Stimulated activated effector memory CD8-positive, alpha-beta T cell treated with anti-CD3 and anti-CD28 coated beads, Interleukin-12 subunit alpha, Interleukin-12 subunit beta, amount 100 ng/mL, for 72 hours (primary cell): Measurements from ENCODE around the gene CYREN.
"Not testable (repeated sequence)": the region's sequence is repeated elsewhere in the genome, so short reads cannot be mapped to it uniquely, and the experiment has no call there.

Experiments used
- ATAC-seq: fragments of 150-1000 bp; cut with Tn5 transposase; 2 replicates; pipeline ENCODE4 v1.10.0; 2021
- DNase-seq, 2 donors: peaks; one replicate each; pipeline ENCODE4 v3.0.0; 2021 to 2022; ENCODE audit warnings: low spot score in 2 of 2
- H3K27ac Mint-ChIP-seq: one replicate; pipeline ENCODE4 v1.8.0; 2022; ENCODE audit warnings: mild to moderate bottlenecking, mixed read lengths
- H3K36me3 Mint-ChIP-seq: one replicate; pipeline ENCODE4 v1.8.0; 2022; ENCODE audit warnings: mild to moderate bottlenecking, mixed read lengths
- H3K4me1 Mint-ChIP-seq: one replicate; pipeline ENCODE4 v1.8.0; 2022; ENCODE audit warnings: mixed read lengths
- H3K4me3 Mint-ChIP-seq: one replicate; pipeline ENCODE4 v1.8.0; 2022; ENCODE audit warnings: mild to moderate bottlenecking, mixed read lengths
- H3K9me3 Mint-ChIP-seq: one replicate; pipeline ENCODE4 v1.8.0; 2022; ENCODE audit warnings: mixed read lengths

Gene CYREN

GRCh38 chr7:135170274-135170997, at the start of gene CYREN:
TSS of gene CYREN (minus strand) at chr7:135170707. CDS start at chr7:135168922, 1,785 bp downstream.
- peak; percentile 84 to 91 for DNase-seq
- Mint-ChIP-seq H3K27ac (peak within 1 kb of the TSS; percentile 98), H3K36me3 (peaks cover 53% of the 10 kb centered on the region), H3K4me3 (peak within 1 kb of the TSS; percentile 93), H3K9me3 (no peaks in the 10 kb centered on the region), H3K4me1 (peaks cover 56% of the 10 kb centered on the region)
- peak; percentile 89 for ATAC-seq

DNA sequence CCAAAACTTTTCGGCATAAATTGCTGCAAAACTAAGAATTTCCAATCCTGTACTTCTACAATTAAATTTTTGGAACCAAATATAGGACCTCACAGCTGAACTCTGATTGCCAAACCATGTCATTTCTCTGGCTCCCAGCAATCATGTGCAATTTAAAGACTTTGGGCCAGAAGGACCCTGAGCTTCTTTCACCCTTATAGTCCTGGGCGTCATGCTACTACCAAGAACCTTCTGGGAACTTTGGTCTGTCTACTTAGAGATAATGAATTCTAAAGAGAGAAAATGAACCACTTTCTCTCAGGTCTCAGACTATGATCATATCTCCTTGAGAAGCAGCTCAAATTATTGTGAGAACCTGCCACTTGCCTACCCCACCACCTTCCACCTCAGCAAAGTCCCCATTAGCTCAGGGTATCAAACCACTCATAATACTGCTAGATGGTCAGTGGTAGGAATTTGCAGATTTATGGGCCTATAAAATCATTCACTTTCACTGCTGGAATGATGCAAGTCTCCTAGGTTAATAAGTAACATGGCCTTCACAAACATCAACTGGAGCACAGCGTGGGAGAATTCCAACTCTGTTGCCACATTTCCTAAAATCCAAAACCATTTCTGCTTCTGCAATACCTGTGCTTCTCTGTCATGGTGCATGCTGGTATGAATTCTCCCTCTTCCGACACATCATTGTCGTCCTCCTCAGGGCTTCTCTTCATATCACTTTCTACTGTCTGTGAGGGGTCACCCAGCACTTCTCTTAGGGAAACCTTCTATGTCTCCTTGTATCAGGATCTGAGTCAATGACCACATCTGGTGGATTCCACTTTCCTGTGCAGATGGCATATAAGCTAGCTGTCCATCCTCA, 47.4 kb upstream of the CYREN start:
- peaks cover 5% of the 10 kb centered on the region for H3K36me3 Mint-ChIP-seq
- no peaks in the 10 kb centered on the region for H3K9me3 Mint-ChIP-seq
- DNase-seq (peak in 1 of 2 donors; percentile 38), ATAC-seq (no peak)
- H3K27ac Mint-ChIP-seq, result no peak overlapping the region
- no peak overlapping the region for H3K4me3 Mint-ChIP-seq
- no peaks in the 10 kb centered on the region for H3K4me1 Mint-ChIP-seq

DNA sequence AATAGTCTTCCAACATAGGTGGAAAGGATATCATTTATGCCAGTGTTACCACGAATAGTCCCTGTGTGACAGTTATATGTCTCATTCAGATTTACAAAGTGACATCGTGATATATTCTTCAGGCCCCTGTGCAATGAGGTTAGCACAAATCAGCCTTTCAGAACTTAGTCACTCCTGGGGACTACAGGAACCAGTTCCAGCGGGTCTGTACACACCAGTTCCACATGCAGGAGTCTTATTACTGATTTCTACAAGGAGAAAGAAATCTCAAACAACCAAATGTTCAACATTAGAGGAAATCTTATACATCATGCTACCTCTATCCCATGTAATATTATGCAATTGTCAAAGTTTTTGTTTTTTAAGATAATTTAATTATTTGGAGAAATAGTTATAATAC, 45.2 kb upstream of the CYREN start:
- no peaks in the 10 kb centered on the region for H3K4me1 Mint-ChIP-seq
- H3K4me3 Mint-ChIP-seq, result no peak overlapping the region
- DNase-seq (peak in 1 of 2 donors; percentile 28), ATAC-seq (no peak)
- no peaks in the 10 kb centered on the region for H3K9me3 Mint-ChIP-seq
- no peak overlapping the region for H3K27ac Mint-ChIP-seq
- H3K36me3 Mint-ChIP-seq, result peaks cover 5% of the 10 kb centered on the region

GRCh38 chr7:135215180-135215579, 44.7 kb upstream of the CYREN start:
- Mint-ChIP-seq H3K9me3 (no peaks in the 10 kb centered on the region), H3K4me3 (no peak overlapping the region), H3K36me3 (peaks cover 5% of the 10 kb centered on the region)

DNA sequence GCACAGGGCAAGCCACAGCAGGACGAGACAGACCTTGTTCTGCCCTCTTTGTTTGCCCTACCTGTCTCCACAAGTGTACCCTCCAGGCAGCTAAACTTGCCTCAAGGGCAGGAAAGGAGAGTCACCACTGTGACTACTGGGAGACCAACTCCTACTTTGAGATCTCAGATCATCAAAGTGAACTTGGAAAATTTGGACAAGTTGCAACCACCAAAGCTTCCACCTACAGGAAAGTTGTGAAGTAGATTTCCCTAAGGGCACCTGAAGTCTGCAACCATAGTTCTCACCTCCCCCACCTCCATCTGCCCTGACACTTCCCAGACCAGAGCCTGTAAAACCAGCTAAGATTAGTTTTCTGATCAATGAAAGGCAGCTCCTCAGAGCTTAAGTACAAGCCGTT, 43.3 kb upstream of the CYREN start:
- Mint-ChIP-seq H3K4me3 (no peak overlapping the region), H3K36me3 (peaks cover 7% of the 10 kb centered on the region)

More at GRCh38 chr7:135215180-135215579, 44.7 kb upstream of the CYREN start:
- DNase-seq (peak in 1 of 2 donors; percentile 29), ATAC-seq (no peak)
- Mint-ChIP-seq H3K4me1 (no peaks in the 10 kb centered on the region), H3K27ac (no peak overlapping the region)

DNA sequence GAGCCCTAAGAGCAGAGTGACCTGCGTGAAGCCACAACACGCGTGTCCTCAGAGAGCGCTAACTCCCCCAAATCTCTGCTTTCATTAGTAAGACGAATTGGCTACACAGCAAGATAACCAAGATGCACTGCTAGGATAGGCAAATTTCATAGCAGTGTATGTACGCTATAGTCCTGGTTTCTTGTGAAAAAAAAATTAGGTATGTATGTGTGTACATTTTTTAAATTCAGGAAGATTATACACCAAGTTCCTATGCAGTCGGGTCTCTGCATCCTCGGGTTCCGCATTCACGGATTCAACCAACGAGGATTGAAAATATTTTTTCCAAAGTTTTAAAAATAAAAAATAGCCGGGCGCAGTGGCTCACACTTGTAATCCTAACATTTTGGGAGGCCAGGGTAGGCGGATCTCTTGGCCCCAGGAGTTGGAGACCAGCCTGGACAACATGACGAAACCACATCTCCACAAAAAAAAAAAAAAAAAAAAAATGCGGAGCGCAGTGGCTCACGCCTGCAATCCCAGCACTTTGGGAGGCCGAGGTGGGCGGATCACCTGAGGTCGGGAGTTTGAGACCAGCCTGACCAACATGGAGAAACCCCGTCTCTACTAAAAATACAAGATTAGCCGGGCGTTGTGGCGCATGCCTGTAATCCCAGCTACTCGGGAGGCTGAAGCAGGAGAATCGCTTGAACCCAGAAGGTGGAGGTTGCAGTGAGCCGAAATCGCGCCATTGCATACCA, 41.6 kb upstream of the CYREN start:
- not testable (repeated sequence) for H3K36me3 Mint-ChIP-seq, ATAC-seq, H3K9me3 Mint-ChIP-seq, DNase-seq
- peak overlapping the region; percentile 95 for H3K27ac Mint-ChIP-seq
- peak overlapping the region; percentile 88 for H3K4me3 Mint-ChIP-seq
- H3K4me1 Mint-ChIP-seq, result peaks cover 19% of the 10 kb centered on the region

More for the DNA sequence above, 43.3 kb upstream of the CYREN start:
- H3K27ac Mint-ChIP-seq, result no peak overlapping the region
- H3K9me3 Mint-ChIP-seq, result no peaks in the 10 kb centered on the region
- ATAC-seq (no peak), DNase-seq (peak in 1 of 2 donors; percentile 43)
- peaks cover 1% of the 10 kb centered on the region for H3K4me1 Mint-ChIP-seq

DNA sequence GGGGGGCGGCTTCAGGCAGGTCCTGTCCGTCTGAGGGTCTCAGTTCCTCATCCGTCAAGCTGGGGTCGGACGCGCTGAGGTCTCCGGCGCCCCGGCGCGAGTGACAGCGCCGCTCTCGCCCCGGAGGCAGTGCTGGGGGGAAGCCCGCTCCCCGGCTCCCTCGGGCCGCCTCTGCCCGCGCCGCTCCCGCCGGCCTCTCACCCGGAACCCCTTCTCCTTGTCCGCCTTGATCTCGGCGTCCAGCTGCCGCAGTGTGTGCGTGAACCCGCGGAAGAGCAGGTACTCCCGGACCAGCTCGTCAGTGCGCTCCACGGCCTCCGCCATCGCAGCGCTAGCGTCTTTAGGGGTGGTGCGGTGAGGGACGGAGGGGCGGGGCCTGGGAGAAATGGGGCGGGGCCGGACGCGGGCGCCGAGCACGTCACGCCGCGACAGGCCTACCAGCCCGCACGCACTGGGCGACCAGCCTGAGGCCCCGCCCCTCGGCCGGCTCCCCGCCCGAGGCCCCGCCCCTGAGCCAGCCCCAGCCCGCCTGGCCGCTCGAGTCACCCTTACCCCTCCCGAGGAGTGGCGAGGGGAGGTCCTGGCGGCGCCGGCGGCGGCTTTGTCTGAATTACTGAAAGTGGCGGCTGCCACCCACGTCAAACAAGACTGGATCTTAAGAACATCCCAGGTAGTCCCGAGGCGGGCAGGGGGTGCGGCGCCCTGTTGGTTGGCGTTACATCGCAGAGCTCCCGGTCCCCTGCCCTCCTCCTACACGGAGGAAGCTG, 40.9 kb upstream of the CYREN start, which contains the start of gene WDR91:
Gene WDR91 (minus strand): TSS at position 348 of the 767 bp plus-strand sequence. CDS start 24 bp downstream, at position 324.
- DNase-seq (peak; percentile 86 to 91), ATAC-seq (peak; percentile 92)
- Mint-ChIP-seq H3K4me1 (peaks cover 22% of the 10 kb centered on the region), H3K4me3 (peak within 1 kb of the TSS; percentile 88), H3K9me3 (no peaks in the 10 kb centered on the region), H3K27ac (peak within 1 kb of the TSS; percentile 95), H3K36me3 (peaks cover 11% of the 10 kb centered on the region)

GRCh38 chr7:135210888-135211178, 40.3 kb upstream of the CYREN start:
- no peak for DNase-seq
- H3K36me3 Mint-ChIP-seq, result peaks cover 16% of the 10 kb centered on the region
- H3K4me1 Mint-ChIP-seq, result peaks cover 22% of the 10 kb centered on the region
- H3K27ac Mint-ChIP-seq, result peak overlapping the region; percentile 95
- peak overlapping the region; percentile 88 for H3K4me3 Mint-ChIP-seq
- no peaks in the 10 kb centered on the region for H3K9me3 Mint-ChIP-seq
- no peak for ATAC-seq

DNA sequence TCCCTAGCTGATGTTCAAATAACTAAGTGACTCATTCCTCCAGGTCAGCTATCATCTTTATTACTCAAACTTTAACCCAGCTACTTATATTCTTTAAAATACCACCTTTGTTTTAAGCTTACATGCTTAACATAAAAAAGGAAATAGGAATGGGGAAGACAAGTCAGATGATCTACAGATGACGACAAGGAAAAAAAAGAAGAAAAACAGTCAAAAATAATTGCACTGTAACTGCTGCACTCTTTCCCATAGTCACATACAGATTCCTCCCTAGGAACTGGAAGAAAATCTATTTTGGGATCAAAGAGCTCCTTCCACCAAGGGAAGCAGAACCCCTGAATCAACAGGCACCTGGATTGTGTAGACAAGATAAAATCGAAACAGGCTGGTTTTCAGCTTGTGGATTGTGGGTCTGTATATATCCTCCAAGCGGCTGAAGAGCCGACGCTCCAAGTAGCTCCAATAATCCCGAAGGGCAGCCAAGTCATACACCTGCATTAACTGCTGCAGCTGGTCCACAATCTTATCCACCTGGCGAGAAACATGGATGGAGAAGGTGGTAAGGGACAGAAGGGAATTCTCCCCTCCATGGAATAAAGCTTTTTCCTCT, 38.8 kb upstream of the CYREN start:
- peak in 1 of 2 donors; percentile 41 for DNase-seq
- H3K4me1 Mint-ChIP-seq, result peaks cover 22% of the 10 kb centered on the region
- no peaks in the 10 kb centered on the region for H3K9me3 Mint-ChIP-seq
- no peak overlapping the region for H3K27ac Mint-ChIP-seq
- H3K36me3 Mint-ChIP-seq, result peaks cover 28% of the 10 kb centered on the region
- no peak overlapping the region for H3K4me3 Mint-ChIP-seq
- ATAC-seq, result no peak

DNA sequence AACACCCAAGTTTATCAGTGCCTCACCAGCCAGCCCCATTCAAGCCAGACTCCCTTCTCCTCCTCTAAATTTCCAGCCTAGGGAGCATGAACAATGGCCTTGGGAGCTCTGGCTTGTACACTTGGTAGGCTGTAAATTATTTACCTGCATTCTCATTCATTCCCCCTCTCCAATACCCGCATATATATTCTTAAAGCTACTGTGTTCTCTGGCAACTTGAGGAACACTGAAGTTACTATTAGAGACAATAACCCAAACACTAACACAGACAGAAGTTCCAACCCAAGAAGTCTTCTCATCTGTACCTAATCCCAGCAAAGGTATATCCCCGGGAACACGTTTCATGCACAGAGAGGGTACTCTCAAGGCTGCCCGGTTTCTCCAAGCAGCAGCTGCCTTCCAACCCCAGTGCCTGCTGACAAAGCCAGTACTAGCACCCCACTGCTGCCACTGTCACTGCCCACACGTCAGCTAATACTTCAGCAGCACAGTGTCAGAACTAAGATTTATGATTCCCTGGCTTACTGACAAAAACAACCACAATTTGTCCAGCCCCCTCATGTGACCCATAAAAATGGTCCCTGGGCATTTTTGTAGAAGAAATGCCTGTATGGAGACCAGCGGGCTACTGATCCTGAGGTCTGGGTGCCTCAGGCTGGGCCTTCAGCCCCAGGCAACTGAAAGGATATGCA, 37.7 kb upstream of the CYREN start:
- no peaks in the 10 kb centered on the region for H3K9me3 Mint-ChIP-seq
- peak overlapping the region; percentile 27 for H3K27ac Mint-ChIP-seq
- ATAC-seq (no peak), DNase-seq (peak in 1 of 2 donors; percentile 46)
- H3K4me1 Mint-ChIP-seq, result peaks cover 32% of the 10 kb centered on the region
- H3K4me3 Mint-ChIP-seq, result peak overlapping the region; percentile 22
- peaks cover 33% of the 10 kb centered on the region for H3K36me3 Mint-ChIP-seq

- ATAC-seq (no peak), DNase-seq (peak in 1 of 2 donors; percentile 49)
- no peaks in the 10 kb centered on the region for H3K9me3 Mint-ChIP-seq
- H3K4me3 Mint-ChIP-seq, result no peak overlapping the region
- peak overlapping the region; percentile 53 for H3K27ac Mint-ChIP-seq
- H3K4me1 Mint-ChIP-seq, result peaks cover 37% of the 10 kb centered on the region
- peaks cover 36% of the 10 kb centered on the region for H3K36me3 Mint-ChIP-seq
These were observed 37.0 kb upstream of the CYREN start for GRCh38 chr7:135207406-135208101.

DNA sequence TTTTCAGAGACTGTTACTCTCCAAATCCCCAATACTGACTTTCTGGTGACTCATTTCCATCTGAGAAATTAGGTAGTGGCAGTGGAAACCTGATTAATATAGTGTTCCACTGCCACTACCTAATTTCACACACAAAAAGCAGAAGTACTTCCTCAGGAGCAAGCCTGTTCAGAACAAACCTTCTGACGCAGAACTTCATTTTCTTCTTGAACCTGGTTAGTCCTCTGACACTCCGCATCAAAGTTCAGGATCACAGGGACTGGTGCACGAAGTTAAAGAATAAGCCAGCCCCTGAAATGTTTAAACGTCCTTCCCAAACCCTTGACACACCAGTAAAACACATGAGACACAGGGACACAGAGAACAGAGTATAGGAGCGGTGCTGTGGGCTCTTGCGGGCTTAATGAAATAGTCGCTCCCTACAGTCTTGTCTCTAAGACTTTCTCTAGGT, 36.5 kb upstream of the CYREN start:
- H3K4me3 Mint-ChIP-seq, result no peak overlapping the region
- peak overlapping the region; percentile 53 for H3K27ac Mint-ChIP-seq
- peaks cover 42% of the 10 kb centered on the region for H3K4me1 Mint-ChIP-seq
- no peaks in the 10 kb centered on the region for H3K9me3 Mint-ChIP-seq
- peak in 1 of 2 donors; percentile 45 for DNase-seq
- ATAC-seq, result no peak
- peaks cover 41% of the 10 kb centered on the region for H3K36me3 Mint-ChIP-seq

DNA sequence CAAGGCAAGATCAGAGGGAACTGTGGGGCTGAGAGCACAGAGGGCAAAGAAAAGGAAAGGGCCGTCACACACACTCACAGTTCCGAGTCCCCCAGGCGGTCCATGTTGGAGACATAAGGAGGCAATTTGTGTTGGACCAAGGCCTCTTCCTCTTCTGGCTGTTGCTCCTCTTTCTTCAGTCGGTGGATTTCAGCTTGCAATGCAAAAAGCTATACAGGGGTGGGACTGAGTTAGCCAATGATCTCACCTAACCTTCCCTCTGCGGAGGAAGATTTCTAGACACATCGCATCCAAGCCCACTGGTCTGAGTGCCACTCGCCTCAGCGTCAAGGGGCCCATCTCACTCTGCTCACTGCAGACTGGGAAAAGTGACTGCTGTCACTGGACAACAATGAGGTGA, 35.3 kb upstream of the CYREN start:
- no peaks in the 10 kb centered on the region for H3K9me3 Mint-ChIP-seq
- no peak overlapping the region for H3K4me3 Mint-ChIP-seq
- H3K27ac Mint-ChIP-seq, result no peak overlapping the region
- DNase-seq (peak in 1 of 2 donors; percentile 28), ATAC-seq (no peak)
- peaks cover 52% of the 10 kb centered on the region for H3K36me3 Mint-ChIP-seq
- peaks cover 42% of the 10 kb centered on the region for H3K4me1 Mint-ChIP-seq
